NCI-H2029 treated with DMSO at 0.1 percent for 48 hours (cell line): Measurements from ENCODE around the gene NPDC1.

Experiments used
- DNase-seq: peaks from one replicate; lab custom pipeline; 2025; lab: John Stamatoyannopoulos, UW

NPDC1 gene

DNA sequence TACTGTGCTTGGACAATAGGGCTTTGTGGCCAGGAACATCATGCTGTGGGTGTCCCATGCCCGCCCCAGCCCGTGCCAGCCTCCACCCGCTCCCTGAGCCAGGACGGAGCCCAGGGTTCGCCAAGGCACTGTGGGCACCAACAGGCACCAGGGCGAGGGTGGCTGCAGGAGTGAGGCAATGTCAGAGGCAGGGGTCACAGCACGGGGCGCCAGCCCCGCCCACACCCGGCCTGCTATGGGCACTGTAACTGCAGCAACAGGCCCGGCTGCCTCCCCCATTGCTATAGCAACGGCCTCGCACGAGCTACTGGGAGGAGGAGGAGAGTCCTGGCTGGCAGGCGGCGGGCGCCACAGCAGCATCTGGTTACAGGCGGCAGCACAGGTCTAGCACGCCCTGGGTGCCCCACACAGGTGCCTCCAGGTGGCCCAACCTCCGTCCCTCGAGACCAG is 20.4 kb downstream of the NPDC1 start:
- peak; percentile 33 for DNase-seq

DNA sequence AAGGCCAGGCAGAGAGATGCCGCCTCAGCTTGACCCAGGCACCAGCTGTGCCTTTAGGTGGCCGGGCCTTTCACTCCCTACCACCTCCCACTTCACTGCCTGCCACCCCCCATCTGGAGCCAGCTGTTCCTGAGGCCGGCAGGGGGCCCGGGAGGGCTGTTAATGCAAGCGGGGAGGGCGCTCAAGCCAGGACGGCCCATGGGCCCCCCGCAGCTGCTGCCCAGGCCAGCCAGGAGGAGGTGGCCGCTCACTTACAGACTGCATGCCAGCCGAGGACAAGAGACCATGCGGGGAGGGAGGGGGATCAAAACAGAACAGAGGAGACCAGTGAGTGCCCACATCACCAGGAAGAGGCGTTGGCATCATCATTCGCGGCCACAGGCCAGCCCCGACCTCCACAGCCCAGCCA is 22.4 kb downstream of the NPDC1 start:
- no peak for DNase-seq

GRCh38 chr9:137023157-137023556 is 22.8 kb downstream of the NPDC1 start:
- no peak for DNase-seq

DNA sequence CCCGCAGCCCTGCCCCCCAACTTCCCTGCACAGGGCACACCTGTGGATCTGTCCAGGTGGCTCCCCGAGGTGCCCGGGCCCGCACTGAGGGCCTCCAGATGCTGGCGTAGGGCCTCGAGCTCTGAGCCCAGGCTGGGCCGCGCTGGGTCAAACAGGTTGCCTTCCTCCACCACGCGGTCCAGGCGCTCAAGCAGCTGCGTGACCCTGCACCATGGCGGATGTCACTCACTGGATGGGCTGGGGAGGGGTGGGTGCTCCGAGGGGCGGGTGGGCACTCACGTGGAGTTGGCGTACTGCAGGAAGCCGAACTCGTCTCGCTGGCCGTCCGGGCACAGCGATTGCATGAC is 23.3 kb downstream of the NPDC1 start:
- no peak for DNase-seq

- peak; percentile 76 for DNase-seq
Measured at GRCh38 chr9:137021979-137022661, 23.9 kb downstream of the NPDC1 start.

GRCh38 chr9:137021568-137021978 is 24.4 kb downstream of the NPDC1 start:
- DNase-seq: no peak

GRCh38 chr9:137020771-137021567 is 25.0 kb downstream of the NPDC1 start:
- no peak for DNase-seq

- DNase-seq: no peak
Measured at GRCh38 chr9:137019891-137020683, 25.9 kb downstream of the NPDC1 start.

GRCh38 chr9:137018761-137019559 is 27.0 kb downstream of the NPDC1 start:
- DNase-seq: no peak

DNA sequence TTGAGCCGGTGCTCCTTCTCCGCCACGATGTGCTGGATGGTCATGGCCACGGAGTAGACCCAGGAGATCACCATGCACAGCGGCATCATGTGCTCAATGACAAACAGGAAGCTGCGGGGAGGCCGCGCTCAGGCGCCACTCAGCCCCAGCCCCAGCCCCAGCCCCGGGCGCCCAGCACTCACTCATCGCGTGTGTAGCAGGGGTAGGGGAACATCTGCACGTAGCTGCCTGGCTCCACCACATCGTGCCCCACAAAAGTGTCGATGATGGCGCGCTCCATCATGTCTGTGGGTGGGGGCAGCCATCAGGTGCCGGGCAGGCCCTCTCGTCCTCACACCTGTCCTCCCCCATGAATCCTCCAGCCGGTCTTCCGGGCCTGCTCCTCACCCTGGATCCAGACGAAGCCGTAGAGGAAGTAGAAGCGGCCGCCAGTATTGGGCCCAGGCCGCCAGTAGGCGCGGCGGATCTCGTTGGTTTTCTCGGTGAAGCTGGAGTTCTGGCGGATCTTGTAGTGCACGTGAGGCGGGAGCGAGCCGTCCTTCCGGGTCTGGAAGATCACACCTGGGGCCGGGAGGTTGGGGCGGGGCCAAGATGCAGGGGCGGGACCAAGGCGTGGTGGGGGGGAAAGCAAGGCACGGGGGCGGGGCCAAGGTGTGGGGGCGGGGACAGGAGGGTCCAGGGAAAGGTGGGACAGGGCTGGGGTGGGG is 28.0 kb downstream of the NPDC1 start:
- DNase-seq: no peak

GRCh38 chr9:137017071-137017470 is 28.9 kb downstream of the NPDC1 start:
- DNase-seq: no peak

GRCh38 chr9:137016436-137016835 is 29.5 kb downstream of the NPDC1 start:
- DNase-seq: no peak

GRCh38 chr9:137015976-137016375 is 30.0 kb downstream of the NPDC1 start:
- no peak for DNase-seq

DNA sequence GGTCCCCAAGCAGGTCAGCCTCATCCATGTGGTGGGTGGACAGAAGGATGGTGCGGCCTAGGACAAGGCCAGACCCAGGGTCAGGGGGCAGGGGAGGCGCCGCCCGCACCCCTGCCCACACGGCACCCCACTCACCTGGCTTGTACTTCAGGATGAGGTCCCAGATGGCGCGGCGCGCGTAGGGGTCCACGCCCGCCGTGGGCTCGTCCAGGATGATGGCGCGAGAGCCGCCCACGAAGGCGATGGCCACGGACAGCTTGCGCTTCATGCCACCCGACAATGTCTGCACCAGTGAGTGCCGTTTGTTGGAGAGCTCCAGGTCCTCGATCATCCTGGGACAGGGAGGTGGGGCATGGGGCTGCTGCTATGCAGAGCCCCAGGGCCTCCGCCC is 30.4 kb downstream of the NPDC1 start:
- no peak for DNase-seq

DNA sequence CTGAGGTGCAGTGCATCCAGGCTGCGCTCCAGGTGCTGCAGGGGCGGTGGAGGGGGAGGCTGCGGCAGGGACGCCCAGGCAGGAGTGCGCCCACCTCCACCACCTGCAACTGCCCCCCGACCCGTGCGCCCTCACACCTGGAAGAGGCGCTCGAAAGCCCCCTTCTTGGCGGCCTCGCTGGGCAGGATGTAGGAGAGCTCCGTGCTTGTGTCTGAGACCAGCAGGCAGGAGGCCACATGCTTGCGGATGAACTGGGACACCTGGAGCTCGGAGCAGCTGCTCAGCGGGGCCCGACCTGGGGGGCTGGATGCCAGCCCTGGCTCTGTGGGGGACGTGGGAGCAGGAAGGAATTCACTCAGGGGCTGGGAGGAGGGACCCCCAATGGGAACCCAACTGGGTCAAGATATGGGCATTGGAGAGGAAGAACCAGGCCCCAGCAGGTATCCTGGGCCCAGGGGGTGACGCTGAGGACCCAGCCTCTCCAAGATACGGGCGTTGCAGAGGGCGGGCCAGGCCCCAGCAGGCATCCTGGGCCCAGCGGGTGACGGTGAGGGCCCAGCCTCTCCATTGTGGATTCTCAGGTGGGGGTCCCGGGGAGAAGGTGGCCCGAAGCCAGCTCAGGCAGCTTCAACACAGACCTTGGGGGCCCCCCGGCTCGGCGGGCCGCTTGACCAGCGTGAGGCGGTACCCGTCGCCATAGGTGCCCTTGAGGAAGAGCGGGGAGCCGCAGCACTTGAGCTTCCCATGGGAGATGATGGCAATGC is 31.0 kb downstream of the NPDC1 start:
- no peak for DNase-seq

DNA sequence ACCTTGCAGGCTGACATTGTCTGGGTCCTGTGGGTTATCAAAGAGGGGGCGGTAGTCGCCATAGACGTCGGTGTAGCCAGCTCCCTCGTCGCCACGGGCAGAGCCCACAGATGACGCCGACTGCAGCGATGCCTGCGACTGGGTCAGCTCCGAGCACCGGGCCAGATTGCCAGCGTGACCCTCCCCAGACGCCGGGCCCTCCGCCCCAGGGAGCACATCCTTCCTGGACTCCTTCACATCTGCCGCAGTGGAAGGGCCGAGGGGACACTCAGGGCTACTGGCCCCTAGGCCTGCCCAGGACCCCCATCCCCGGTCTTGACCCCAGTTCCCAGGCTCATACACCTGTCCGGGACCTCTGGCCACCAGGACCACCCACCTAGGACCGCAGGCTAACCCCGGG is 31.8 kb downstream of the NPDC1 start:
- no peak for DNase-seq

DNA sequence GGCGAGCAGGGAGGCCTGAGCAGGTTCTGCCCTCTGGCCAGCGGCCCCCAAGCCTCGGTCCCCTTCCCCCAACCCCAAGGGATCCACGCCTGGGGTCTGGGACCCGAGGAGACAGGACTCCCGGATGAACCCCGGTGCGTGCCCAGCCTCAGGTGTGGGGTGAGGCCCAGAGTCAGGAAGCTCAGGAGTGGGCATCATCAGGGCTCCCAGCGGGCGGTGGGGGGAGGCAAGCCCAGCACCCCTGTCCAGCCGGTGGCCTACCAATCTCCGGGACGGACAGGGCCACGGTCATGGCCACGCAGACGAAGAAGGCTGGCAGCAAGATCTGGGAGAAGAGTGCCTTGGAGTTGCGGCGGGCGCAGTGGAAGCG is 32.4 kb downstream of the NPDC1 start:
- DNase-seq: no peak

DNA sequence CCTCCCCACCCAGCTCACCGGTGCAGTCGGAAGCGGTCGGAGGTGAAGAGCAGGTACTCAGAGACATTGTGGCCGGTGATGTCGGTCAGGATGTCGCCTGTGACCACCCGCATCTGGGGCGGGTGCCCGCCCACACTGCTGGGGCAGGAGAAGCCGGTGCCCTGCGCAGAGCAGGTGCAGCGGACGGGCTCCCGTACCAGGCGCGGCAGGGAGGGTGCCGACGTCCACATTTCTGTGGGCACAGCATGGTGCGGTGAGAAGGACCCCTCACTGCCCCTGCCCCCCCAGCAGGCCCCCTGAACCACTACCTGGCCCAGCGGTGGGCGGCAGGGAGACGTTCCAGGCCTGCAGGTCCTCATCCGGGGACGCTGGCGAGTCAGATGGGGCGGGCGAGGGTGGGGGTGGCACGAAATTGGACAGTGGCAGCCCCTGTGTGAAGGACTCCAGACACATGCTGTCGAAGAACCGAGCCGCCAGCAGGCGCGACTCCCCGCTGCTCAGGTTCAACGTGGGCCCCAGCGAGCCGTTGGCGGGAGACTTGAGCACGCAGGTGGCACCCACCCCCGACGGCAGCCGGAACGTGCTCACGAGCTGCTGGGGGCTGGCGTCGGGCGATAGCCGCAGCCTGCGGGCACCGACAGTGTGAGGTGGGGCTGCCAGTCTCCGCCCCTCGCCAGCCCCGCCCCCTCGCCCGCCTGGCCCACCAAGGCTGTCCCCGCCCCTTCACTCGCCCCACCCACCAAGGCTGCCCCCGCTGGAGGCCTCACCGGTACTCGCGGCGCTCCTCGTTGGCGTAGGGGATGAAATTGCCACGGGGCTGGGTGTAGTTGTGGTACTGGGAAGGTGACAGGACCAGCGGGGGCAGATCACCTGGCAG is 33.0 kb downstream of the NPDC1 start:
- no peak for DNase-seq

DNA sequence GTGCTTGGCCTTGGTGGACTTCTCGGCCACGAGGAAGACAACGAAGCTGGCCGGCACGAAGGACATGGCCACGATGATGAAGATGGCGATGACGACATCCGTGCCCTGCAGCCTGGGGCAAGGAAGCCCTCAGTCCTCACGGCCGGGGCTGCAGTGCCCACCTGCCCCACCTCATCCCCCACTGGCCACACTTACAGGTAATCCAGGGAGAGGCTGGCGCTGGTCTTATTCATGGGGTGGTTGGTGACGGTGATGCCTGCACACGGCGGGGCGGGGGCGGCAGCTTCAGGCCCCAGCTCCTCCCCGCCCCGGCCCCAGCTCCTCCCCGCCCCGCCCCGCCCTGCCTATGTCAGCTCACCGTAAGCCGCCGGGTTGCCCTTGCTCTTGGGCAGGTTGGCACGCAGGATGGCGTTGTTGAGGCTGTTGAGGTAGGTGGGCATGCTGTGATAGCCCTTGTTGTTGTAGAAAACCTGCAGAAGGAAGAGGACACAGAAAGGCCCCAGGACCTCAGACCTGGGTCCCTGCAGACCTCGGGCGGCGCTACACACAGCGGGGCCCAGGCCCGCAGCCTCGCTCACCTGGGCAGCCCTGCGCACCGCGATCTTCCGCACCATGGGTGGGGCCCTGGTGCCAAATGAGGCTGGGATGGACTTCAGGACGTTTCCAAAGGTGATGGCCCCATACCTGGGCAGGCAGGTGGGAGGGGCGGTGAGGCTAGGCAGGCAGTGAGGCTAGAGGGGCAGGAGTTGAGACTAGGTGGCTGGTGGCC is 33.9 kb downstream of the NPDC1 start:
- no peak for DNase-seq
